Measurements from ENCODE around the gene IGHMBP2.
"Not testable (repeated sequence)": the region's sequence is repeated elsewhere in the genome, so short reads cannot be mapped to it uniquely, and the experiment has no call there.

The IGHMBP2 gene

DNA sequence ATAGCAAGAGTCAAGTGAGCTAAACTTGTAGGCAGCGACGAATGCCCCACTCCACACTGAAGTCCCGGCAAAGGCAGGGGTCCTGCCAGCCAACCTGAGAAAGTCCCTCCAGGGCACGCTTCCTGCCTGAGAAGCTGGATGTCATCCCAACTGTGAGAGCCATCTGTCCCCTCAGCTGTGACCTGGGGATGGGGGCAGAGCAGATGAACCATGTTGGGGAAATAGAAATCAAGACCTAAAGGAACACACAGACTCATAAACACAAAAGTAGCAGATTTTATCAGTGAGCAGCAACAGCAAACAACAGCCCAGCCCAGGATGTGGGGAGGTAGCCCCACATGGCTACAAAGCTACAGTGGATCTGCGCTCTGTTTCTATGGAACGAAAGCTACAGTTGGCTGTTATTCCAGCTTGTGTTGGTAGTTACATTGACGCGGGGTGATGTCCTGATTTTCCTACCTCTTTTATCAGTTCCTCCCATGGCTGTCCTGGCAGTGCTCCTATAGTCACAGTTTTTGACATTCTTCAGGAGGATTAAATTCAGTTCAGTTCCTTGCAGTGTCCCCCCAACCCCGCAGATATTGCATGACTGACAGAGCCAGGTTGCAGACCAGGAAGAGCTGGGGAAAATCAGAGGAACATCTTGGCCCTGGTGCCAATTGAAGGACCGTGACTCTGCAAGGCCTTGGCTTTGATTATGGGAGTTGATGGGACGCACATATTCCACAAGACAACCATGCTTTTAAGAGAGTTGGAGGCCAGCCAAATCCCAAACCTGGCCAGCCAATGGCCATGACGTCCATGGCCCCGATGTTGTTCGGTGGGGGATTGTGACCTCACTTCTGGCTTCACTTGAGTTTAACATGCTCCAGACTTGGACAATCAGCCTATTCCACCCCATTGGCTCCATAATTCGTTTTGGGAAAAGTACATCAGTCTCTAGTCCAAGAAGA, 62.5 kb downstream of the IGHMBP2 start:
- DNase-seq, result no peak

DNA sequence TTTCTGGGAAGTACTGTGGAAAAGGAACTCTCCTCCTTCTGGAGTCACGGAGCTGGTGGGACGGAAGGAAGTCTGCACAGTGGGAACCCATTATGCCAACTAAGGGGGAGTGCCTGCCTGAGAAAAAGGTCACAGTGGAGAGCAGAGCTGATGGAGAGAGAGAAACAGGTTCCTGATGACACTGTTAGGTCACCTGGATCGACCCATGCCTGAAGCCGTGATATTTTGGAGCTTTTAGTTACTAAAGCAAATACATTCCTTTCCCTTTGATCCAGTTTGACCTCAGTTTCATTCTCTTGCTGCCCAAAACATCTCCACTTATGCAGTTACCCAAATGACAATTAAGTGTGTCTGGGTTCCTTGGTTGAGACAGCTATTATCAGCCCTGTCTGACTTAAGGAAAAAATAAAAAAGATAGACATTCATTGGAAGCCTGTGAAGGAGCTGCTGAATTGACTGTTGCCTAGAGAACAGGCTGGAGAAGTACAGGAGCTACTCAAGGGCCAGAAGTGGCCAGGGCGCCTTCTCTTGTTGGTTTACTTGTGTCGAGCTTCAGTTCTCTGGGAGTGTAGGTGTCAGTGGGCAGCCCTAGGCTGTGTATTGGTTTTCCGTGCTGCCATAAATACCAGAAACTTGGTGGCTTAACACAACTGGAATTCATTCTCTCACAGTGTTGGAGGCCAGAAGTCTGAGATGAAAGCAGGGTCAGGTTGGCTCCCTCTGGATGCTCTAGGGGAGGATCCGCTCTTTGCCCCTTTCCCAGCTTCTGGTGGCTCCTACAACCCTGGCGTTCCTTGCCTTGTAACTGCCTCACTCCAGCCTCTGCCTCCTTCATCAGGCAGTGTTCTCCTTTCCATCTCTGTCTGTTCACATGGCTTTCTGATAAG, 63.4 kb downstream of the IGHMBP2 start:
- no peak for DNase-seq

DNA sequence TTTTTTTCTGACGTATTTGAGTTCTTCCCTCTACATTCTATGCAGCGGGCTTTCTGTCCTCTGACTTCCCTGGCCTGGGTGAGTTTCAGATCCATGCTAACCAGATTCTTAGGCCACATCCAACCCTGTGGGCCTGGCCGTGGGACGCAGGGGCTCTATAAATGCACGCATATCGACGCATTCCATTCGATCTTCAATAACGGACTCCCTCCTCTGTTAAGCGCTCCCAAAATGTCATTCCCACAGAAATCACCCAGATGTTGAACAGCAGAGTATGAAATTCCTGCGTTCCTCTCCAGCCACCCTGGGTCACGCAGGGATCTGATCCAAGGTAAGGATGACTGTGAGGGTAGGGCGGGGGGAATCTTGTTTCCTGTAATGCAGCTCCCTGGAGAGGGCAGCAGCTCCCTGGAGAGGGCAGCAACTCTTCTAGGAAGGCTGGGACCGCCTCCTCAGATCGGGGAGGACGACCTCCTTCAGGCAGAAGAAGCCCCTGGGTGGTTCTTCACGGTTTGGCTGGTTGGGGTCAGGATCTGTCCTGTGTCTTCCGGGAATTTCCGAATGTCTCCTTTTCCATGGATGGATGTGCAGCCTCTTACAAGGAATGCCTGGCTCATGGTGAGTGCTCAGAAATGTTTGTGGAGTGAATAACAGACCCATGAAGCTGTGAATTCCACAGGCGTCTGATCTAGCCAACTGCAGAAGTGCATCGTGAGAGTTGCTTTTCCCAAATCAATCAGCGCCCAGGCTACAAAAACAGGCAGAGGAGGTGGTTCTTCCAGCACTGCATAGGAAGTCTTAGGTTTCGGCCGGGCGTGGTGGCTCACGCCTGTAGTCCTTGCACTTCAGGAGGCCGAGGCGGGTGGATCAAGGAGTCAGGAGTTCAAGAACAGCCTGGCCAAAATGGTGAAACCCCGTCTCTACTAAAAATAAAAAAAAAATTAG, 64.9 kb downstream of the IGHMBP2 start:
- peak; percentile 36 for DNase-seq

DNA sequence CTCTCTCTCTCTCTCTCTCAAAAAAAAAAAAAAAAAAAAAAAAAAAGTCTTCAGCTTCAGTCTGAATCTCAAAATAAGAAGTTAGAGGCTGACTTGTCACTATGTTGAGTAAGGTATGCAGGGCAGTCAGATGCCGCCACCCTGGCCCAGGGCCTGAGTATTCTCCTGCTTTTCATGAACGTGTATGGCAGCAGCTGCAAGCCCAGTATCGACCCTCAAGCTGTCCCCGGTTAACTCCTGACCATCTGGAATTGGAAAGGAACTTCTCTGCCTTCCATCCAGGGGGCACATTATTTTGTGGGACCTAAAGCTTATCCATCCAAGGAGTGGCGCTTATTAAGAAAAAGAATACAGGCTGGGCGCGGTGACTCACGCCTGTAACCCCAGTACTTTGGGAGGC, 65.7 kb downstream of the IGHMBP2 start:
- no peak for DNase-seq

DNA sequence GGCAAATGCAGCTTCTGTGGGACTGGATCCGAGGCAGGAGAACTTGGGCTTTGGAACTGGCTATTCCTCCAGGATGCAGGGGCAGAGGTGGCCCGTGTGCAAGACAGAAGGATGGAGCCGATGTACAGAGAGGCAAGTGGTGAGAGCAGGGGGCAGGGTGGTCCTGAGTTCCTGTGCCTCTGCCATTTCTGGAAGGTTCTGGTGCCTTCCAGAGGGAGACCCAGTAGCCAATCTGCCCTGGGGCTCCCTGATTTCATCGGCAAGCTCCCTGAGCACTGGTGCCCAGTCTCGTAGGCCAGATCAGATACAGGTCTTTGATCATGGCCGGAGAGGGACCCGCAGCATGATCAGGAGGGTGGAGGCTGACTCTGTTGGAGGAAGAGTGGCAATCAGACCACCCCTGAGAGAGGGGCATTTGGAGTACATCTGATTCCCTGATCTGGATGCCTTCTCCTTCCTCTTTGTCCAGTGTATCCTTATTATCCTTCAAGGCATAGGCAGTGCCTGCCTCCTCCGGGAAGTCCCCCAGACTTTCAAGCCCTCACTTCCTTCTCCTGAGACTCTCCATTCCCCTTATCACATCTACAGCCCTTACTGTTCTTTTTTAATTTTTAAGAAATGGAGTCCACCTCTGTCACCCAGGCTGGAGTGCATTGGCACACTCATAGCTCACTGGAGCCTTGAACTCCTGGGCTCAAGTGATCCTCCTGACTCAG, 67.4 kb downstream of the IGHMBP2 start:
- DNase-seq, result no peak

DNA sequence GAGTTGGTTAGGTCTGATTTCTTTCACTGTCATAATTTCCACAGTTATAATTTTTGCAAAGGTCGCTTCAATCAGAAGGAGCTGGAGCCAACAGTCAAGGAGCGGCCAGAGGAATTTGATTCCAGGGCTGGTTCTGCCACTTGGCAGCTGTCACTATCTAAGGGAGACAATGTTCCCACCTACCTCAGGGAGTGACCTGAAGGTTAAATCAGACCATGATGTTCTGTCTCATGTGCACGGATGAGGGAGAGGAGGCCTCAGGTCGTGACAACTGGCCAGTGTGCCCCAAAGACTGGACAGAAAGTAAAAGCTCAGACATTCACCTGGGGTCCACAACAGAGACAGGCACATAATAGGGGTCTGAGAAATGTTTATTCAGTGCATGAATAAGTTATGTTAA, 69.5 kb downstream of the IGHMBP2 start:
- DNase-seq, result no peak

DNA sequence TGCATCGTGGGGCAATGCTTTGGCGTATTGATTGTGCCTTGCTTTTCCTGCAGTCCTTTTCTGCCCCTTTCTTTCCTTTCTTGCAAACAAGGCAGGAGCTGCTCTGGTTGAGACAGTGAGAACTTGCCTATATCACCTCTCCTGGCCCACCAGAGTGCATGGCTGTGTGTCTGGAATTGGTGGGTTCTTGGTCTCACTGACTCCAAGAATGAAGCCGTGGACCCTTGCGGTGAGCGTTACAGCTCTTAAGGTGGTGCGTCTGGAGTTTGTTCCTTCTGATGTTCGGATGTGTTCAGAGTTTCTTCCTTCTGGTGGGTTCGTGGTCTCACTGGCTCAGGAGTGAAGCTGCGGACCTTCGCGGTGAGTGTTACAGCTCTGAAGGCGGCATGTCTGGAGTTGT, 70.0 kb downstream of the IGHMBP2 start:
- DNase-seq, result not testable (repeated sequence)

DNA sequence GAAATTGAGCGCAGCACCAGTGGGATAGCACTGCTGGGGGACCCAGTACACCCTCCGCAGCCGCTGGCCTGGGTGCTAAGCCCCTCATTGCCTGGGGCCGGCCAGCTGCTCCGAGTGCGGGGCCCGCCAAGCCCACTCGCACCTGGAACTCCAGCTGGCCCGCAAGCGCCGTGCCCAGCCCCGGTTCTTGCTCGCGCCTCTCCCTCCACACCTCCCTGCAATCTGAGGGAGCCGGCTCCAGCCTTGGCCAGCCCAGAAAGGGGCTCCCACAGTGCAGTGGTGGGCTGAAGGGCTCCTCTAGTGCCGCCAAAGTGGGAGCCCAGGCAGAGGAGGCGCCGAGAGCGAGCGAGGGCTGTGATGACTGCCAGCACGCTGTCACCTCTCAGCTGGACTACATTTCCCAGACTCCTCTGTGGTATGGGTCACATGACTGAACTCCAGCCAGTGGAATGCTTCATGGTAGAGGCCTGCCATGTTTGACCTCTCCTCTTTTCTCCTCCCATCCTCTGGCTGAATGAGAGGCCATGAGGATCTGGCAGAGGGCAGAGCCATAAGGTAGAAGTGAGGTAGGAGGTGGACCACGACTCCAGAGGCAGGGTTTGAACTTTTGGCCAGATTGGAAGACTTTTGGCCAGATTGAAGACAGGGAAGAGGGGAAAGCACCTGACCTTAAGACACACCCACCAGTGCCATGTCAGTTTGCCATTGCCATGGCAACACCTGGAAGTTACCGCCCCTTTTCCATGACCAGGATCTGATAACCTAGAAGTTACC, 70.9 kb downstream of the IGHMBP2 start:
- DNase-seq, result peak; percentile 22

DNA sequence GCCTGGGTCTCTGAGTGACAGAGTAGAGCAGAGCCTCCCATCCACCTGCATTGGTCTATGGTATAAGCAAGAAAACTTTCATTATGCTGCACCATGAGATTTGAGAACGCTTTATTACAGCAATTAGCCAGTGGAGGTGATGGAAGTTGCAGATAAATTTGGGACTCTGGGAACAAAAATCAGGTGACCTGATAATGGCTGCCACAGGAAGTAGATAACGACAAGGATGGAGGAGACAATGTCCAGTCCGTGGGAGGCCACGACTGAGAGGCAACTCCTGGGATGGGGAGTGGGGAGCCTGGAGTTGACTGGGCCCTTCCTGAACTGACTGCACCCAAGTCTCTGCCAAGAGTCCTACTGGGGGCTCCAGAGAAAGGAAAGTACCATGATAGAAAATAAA, 72.4 kb downstream of the IGHMBP2 start:
- DNase-seq, result no peak

DNA sequence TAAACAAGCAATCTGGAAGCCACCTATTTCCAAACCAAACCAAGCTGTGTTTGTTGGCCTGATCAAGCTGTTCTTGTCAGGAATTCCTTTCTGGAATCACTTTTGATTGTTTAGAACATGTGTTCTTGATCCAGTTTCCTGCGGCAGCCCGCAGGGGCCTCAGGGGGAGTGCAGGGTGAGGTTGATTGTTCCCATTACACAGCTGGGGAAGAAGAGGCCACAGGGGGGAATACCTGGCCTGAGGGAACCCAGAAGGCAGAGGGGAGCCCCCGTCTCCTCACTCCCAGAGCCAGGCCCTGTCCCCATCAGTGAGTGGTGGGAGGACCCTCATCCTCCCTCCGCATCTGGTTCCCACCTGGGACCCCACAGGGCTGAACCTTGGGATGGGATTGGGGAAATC, 72.9 kb downstream of the IGHMBP2 start:
- peak; percentile 6 for DNase-seq

DNA sequence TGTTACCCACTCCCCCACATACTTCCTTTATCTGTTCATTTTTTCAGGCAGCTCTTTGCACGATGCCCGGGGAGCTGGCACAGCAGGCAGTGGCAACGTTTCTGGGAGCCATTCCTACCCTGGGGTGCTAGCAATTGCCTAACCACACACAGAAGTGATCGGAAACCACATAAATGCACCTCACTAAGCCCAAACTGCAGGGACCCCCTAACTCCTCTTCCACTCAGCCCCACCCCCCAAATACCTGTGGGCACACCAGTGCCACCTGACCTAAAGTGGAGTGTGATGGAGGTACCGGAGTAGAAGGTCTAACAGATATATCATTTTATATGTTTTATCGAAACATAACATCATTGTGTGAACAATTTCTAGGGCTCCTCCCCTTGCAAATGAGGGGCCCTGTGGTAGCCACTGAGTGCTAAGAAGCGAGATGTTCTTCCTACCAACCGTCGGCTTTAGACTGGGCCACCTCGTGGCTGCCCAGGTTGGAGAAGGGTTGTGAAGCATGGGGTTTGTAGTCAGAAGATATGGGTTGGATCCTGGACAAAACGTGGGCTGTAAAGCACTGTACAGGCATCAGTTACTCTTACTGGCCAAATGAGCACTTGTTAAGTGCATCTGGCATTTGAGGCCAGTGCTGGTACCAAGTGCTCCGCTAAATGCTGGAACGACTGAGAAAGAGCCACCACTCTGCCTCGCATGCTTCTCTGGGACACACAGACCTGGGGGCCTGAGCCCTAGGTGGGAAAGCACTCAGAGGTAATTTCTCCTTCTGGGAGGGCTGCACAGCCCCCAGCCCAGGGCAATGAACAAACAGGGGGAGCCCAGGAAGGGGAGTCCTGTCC, 74.3 kb downstream of the IGHMBP2 start:
- DNase-seq, result no peak

DNA sequence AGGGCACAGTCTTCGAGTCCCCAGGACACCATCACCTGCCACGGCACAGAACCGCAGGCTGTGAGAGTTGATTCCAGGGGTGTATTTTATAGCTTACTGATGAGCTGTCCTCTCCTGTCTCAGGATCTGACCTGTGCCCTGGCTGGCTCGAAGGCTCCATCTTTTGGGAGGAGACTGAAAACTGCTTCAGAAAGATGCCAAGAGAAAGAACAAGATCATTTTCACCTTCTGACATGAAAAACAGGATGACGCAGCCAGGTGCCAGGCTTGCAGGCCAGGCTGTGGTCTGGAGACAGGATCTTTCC, 74.9 kb downstream of the IGHMBP2 start:
- DNase-seq, result no peak

DNA sequence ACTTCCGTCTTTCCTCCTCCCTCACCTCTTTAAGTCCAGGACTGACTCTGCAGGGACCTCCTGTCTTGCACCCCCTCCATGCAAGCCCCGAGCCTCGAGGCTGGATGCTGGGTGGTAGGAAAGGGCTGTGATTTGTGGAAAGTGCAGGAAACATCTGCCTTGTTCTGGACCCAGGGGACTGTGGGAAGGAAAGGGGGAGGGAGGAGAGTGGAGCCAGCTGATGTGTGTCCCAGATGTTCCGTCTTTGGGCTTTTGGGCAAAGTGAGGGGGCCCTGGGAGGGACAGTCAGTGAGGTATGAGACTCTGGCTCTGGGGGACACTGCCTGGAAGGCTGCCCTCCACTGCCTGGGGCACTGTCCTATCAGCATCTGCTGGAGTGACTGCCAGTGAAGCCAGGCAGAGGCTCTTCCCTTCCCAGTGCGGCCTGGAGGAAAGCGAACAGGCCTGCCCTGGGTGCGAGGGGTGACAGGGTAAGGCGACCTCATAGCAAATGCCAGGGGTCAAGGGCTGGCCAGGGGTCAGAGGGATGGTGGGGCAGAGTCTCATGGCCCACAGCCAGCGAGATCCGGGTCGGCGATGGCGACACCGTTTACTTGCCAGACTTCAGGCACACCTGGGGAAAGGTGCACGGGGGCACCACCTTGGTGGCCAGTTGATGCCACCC, 75.4 kb downstream of the IGHMBP2 start:
- DNase-seq, result no peak

DNA sequence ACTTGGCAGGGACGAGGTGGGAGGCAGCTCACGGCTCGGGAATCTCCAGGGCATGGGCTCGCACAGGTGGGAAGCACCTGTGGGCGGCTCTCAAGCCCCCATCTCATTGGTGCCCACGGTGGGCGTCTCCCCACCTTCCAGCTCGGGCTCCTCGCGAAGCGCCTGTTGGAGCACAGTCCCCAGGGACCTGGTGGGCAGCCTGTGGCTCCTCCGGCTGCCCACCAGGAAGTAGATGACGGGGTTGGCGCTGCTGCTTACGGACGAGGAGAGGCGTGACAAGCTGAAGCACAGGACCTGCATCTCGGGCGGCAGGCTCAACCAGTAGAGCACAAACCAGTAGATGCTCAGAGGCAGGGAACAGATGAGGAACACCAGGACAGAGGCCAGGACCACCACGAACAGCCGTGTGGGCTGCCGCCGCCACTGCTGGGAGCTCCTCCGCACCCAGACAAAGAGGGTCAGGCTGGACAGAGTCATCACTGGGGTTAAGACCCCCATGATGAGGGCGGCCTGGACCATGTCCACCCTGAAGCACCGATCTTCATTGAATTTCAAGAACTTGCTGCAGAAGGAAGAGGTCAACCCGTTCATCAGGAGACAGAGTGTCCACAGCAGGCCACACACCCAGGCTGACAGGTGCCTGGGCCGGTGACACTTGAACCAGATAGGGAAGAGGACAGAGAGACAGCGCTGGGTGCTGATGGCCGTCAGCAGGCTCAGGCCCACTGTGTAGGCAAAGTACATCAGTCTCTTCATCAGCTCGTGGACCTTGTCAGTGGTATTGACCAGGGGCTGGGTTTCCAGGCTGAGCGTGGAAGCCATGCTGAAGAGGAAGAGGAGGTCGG, 76.5 kb downstream of the IGHMBP2 start:
- no peak for DNase-seq

DNA sequence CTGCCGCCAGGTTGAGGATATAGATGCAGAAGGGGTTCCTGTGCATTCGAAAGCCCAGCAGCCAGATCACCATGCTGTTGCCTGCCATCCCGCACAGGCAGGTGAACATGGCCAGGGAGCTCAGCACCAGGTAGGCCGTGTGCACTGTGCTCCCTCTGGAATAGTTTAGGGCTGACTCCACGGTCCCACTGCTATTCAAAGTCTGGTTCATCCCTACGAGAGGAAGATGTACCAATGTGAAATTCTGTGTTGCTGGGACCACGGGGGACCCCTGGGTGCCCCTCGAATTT, 77.0 kb downstream of the IGHMBP2 start, which contains the start of gene MRGPRD:
Gene MRGPRD, minus strand, starts transcription at position 211 of the 290 bp plus-strand sequence. Its CDS starts 0 bp downstream, at position 211.
- no peak for DNase-seq

DNA sequence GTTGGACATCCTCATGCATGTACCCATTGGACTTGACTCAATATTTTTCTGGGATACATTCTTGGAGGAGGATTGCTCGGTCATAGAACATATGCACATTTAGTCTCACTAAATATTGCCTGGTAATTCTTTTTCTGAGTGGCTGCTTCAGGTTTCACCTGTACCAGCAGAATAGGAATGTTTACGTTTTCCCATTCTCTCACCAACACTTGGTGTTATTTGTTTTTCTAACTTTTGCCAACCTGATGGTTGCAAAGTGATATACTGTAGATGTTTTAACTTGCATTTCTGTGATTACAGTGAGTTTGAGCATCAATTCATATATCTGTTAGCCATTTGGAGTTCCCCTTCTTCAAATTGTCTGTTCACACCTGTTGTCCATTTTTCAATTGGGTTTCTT, 78.4 kb downstream of the IGHMBP2 start:
- DNase-seq, result no peak

DNA sequence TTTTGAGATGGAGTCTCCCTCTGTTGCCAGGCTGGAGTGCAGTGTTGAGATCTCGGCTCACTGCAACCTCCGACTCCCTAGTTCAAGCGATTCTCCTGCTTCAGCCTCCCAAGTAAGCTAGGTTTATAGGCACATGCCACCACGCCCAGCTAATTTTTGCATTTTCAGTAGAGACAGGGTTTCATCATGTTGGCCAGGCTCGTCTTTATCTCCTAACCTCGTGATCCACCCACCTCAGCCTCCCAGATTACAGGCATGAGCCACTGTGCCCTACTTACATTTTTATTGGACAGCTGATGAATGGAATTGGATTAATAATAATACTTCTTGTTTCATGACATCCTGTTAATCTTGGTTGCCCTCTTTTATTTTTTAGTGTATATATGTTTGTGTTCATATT, 80.1 kb downstream of the IGHMBP2 start:
- no peak for DNase-seq

DNA sequence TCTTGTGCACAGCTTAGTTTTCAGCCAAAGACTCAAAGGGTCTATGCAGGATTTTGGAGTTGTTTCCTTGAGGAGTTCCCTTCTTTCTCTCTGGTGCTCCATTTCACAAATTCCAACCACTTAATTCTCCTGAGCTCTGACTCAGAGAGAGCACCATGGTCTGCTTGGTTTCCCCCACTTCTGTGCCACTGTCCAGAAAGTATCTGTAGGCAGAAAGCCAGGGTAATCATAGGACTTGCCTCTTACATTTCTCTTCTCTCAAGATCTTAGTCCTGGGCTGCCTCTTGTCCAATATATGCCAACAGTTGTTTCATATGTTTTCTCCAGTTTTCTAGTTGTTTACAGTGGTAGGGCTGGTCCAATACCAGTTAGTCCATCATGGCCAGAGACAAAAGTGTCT, 83.5 kb downstream of the IGHMBP2 start:
- DNase-seq, result no peak

DNA sequence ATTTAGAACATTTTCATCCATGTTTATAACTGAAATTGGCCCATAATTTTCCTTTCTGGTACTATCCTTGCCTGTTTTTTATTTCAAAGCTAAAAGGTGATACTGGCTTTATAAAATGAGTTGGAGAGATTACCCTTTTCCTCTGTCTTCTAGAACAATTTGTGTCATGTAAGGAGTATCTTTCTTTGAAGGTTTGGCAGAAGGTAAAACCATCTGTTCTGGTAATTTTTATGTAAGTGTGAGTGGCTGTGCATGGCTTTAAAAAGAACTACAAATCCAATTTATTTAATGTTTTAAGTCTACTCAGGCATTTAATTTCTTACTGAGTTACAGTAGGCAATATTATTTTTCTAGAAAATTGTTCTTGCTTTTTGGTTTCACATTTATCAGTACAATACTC, 84.8 kb downstream of the IGHMBP2 start:
- DNase-seq, result no peak
